ENCODE data around the gene MICOS13.

Gene MICOS13

DNA sequence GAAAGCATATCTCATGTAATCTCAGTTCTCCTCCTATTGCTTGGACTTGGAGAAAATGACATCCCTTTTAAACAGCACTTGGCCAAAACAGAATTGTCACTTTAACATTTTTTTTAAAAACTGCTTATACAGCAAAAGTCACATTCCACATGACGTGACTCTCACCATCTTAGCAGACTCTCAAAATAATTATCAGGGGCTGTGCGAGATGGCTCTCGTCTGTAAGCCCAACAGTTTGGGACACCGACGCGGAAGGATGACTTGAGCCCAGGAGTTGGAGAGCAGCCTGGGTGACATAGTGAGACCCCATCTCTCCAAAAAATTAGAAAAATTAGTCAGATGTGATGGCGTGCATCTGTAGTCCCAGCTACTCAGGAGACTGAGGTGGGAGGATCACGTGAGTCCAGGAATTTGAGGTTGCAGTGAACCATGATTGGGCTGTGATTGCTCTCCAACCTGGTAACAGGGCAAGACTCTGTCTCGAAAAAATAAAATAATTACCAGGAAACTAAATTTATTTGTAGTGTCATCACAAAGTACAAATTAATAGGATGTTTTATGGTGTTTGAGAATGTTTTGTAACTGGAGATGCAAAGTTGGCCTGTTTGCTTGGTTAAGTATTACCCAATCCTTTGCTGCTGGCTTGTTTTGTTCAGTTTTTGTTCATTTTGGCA, 48.6 kb downstream of the MICOS13 start:
- TF ChIP-seq, protein P1, sequence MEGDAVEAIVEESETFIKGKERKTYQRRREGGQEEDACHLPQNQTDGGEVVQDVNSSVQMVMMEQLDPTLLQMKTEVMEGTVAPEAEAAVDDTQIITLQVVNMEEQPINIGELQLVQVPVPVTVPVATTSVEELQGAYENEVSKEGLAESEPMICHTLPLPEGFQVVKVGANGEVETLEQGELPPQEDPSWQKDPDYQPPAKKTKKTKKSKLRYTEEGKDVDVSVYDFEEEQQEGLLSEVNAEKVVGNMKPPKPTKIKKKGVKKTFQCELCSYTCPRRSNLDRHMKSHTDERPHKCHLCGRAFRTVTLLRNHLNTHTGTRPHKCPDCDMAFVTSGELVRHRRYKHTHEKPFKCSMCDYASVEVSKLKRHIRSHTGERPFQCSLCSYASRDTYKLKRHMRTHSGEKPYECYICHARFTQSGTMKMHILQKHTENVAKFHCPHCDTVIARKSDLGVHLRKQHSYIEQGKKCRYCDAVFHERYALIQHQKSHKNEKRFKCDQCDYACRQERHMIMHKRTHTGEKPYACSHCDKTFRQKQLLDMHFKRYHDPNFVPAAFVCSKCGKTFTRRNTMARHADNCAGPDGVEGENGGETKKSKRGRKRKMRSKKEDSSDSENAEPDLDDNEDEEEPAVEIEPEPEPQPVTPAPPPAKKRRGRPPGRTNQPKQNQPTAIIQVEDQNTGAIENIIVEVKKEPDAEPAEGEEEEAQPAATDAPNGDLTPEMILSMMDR (IDR thresholded peaks at IDR 0.05): no peak

DNA sequence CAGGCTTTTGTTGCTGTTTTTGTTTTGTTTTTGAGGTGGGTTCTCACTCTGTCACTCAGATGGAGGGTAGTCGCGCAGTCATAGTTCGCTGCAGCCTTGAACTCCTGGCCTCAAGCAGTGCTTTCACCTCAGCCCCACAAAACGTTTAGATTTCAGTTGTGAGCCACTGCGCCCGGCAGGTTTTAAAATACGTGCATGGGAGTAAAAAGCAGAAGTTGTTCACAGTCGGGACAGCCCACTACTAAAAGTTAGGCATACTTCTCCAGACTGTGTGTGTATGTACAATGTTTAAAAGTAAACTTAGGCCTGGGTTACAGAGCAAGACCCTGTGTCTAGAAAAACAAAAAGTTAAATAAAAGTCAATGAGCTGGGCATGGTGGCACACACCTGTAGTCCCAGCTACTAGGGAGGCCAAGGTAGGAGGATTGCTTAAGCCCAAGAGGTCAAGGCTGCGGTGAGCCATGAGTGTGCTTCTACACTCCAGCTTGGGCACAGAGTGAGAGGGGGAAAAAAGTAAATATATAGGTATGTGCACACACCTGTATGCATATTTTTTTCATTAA, 51.3 kb downstream of the MICOS13 start:
- TF ChIP-seq, protein P1 (IDR thresholded peaks at IDR 0.05): no peak

DNA sequence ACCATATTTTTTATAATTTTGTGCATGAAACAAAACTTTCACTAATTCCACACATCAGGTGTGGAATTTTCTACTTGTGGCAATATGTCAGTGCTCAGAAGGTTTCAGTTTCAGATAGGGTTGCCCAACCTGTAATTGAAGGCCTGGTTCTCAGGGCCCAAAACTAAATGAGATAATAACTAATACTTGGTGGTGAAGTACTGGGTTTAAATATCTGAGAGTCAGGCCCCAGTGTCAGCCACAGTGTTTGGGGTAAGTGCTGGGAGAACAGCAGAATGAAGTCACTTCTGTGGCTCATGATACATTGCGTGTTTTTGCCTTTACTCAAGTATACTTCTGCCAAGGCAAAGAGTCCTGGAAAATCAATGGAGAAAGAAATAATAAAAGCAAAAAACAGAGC, 51.9 kb downstream of the MICOS13 start:
- TF ChIP-seq, protein P1 (IDR thresholded peaks at IDR 0.05): no peak
